IPS-15b (cell line): ENCODE measurements around the gene NDST1.

Experiments
- H3K27me3 ChIP-seq: one replicate; pipeline ENCODE4 v1.6.1; 2013; ENCODE audit warnings: low read length; ENCODE audit not compliant: control insufficient read depth, insufficient read depth
- H3K36me3 ChIP-seq: one replicate; pipeline ENCODE4 v1.6.1; 2013; ENCODE audit warnings: low read length; ENCODE audit not compliant: control insufficient read depth, insufficient read depth
- H3K4me1 ChIP-seq: one replicate; pipeline ENCODE4 v1.6.1; 2013; ENCODE audit warnings: mild to moderate bottlenecking, low read length; ENCODE audit not compliant: control insufficient read depth, insufficient read depth
- H3K4me3 ChIP-seq: one replicate; pipeline ENCODE4 v1.5.1; 2013; ENCODE audit warnings: low read depth, low read length
- H3K9ac ChIP-seq: one replicate; pipeline ENCODE4 v1.6.1; 2013; ENCODE audit warnings: low read depth, mild to moderate bottlenecking, low read length
- H3K9me3 ChIP-seq: one replicate; pipeline ENCODE4 v1.6.1; 2013; ENCODE audit warnings: mild to moderate bottlenecking, low read length; ENCODE audit not compliant: control insufficient read depth, insufficient read depth

The NDST1 gene

DNA sequence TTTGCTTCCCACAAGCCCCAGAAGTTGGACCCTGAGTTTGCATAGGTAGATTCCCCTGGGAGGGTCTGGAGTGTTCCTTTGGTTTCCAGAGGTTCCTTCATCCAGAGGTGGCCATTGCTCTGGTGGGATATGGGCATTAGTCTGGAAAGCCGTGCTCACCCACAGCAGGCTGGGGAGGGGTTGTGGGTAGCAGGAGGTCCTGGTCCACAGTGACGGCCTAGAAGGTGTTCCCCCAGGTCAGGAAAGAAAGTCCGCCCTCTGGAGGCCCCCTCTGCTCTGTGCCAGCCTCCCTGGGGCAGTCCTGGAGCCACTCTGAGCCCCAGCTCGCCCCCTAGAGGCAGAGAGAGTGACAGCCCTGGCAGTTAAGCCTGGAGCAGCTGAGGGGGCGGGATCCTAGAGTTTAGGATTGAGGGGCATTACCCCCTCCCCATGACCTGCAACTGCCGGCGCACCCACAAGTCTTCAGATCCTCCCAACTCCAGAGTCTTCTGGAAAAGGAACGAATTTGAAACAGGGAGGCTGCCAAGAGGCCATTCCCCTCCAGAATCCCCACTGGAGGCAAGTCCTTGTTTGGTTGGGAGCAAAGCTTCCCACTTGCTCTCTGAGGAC, 36.8 kb downstream of the NDST1 start:
- Histone ChIP-seq H3K9ac (no peak overlapping the region), H3K36me3 (peaks cover 70% of the 10 kb centered on the region), H3K27me3 (no peaks in the 10 kb centered on the region), H3K4me3 (no peak overlapping the region), H3K4me1 (no peaks in the 10 kb centered on the region), H3K9me3 (no peaks in the 10 kb centered on the region)

DNA sequence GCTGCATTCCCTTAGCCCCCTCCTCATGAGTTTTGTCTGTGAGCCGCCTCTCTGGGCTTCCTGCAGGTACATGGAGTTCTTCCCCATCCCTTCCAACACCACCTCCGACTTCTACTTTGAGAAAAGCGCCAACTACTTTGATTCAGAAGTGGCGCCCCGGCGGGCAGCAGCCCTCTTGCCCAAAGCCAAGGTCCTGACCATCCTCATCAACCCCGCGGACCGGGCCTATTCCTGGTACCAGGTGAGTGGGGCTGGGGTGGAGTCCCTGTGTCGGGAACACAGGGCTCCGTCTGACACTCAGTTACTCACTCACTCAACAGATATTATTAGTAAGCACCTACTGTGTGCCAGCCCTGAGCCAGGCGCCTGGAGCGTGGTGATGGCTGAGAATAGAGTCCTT, 37.3 kb downstream of the NDST1 start:
- no peaks in the 10 kb centered on the region for H3K27me3 ChIP-seq
- H3K9me3 ChIP-seq: no peaks in the 10 kb centered on the region
- no peak overlapping the region for H3K9ac ChIP-seq
- H3K4me3 ChIP-seq: no peak overlapping the region
- peaks cover 69% of the 10 kb centered on the region for H3K36me3 ChIP-seq
- no peaks in the 10 kb centered on the region for H3K4me1 ChIP-seq

DNA sequence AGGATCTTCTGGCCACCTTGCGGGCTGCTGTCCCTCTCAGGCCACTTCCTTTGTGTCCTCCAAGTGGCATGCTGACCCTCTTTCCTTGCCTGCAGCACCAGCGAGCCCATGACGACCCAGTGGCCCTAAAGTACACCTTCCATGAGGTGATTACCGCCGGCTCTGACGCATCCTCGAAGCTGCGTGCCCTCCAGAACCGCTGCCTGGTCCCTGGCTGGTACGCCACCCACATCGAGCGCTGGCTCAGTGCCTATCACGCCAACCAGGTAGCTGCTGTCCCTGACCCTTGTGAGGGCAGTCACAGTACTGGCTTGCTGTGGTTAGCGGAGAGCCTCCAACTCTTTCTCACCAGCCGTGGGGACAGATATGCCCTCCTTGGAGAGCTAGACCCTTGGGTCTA, 40.2 kb downstream of the NDST1 start:
- no peak overlapping the region for H3K9ac ChIP-seq
- H3K9me3 ChIP-seq: no peaks in the 10 kb centered on the region
- peaks cover 69% of the 10 kb centered on the region for H3K36me3 ChIP-seq
- H3K27me3 ChIP-seq: no peaks in the 10 kb centered on the region
- H3K4me3 ChIP-seq: no peak overlapping the region
- H3K4me1 ChIP-seq: no peaks in the 10 kb centered on the region

DNA sequence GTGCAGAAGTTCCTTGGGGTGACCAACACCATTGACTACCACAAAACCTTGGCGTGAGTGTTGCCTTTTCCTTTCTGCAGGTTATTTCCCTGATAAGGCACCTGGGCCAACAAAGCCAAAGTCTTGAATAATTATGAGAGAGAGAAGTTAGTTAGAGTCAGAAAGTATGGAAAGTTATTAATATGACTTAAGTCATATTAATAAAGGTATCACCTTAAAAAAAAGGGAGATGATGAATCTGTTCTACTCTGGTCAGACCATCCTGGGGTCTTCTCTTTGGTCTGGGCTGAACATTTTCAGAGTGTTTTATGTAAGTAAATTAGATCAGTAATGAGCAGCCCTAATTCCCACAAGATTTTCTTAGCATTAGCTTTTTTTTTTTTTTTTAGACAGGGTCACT, 41.8 kb downstream of the NDST1 start:
- H3K9me3 ChIP-seq: no peaks in the 10 kb centered on the region
- no peaks in the 10 kb centered on the region for H3K4me1 ChIP-seq
- no peaks in the 10 kb centered on the region for H3K27me3 ChIP-seq
- no peak overlapping the region for H3K4me3 ChIP-seq
- H3K9ac ChIP-seq: no peak overlapping the region
- peaks cover 81% of the 10 kb centered on the region for H3K36me3 ChIP-seq

DNA sequence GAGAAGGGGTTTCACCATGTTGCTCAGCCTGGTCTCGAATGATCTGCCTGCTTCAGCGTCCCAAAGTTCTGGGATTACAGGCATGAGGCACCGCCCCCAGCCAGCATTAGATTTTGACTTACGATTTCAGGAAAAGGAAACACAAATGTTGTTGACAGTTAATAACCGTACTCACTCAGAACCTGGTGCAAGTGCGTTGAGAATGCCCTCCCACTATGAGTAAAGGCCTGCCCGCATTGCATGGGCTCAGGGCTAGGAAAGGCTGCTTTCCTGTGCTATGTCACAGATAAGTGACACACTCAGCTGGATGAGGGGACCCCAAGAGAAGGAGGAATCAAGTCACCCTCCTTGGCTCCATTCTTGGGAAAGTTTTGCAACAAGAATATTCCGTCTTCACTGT, 42.4 kb downstream of the NDST1 start:
- no peaks in the 10 kb centered on the region for H3K4me1 ChIP-seq
- no peaks in the 10 kb centered on the region for H3K9me3 ChIP-seq
- H3K27me3 ChIP-seq: no peaks in the 10 kb centered on the region
- H3K9ac ChIP-seq: no peak overlapping the region
- H3K4me3 ChIP-seq: no peak overlapping the region
- peaks cover 82% of the 10 kb centered on the region for H3K36me3 ChIP-seq

DNA sequence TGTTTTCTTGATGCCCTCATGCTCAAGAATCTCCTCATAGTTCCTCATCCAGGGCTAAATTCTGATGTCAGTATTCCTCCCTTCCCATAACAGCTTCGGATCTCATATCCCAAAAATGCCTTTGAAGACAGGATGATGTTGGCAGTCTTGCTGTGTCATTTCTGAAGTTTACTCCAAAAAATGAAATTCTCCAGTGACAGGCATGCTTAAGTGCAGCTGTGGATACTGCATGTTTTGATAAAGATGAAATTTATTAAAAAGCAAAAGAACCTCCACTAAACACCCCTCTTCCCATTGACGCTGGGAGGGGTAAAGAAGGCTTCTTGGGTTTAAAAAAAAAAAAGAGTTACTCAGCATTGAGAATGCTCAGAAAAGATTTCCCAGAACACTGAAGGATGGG, 43.1 kb downstream of the NDST1 start:
- H3K9ac ChIP-seq: no peak overlapping the region
- H3K36me3 ChIP-seq: peaks cover 84% of the 10 kb centered on the region
- H3K9me3 ChIP-seq: no peaks in the 10 kb centered on the region
- H3K4me1 ChIP-seq: no peaks in the 10 kb centered on the region
- no peak overlapping the region for H3K4me3 ChIP-seq
- H3K27me3 ChIP-seq: no peaks in the 10 kb centered on the region

DNA sequence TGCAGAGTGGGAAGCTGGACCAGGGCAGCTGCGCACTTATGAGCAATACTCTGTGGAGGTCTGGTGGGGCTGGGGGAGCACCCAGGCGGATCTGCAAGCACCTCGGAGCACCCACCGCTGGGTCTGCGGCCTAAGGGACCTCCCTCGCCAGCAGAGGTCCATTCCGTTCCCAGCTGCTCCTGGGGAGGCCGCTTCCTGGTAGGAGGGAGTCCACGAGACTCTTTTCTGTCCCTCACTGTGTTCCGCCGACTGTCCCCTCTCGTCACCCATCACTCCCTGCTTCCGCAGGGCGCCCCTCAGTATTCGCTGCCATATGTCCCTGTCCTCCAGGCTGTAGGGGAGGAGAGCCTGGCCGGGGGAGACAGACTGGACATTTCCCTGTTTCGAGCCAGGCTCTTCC, 45.5 kb downstream of the NDST1 start:
- Histone ChIP-seq H3K4me3 (no peak overlapping the region), H3K36me3 (peaks cover 72% of the 10 kb centered on the region)

DNA sequence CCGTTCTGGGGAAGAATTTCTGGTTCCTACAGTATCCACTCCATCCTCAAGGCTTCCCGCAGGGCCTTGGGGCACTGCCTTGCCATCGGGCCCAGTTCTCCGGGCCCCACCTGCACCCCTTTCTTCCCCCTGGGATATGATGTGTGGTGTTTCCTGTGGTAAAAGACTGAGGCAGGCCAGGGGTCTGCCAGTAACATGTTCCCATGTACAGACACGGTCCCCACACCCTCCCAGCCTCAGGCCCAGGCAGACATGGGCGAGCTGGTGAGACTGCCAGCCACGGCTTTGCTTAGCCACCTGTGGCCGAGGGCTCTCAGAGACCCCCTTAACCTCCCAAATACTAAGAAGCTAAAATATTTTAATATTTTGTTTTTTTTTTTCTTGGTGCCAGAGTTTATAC, 46.0 kb downstream of the NDST1 start:
- no peak overlapping the region for H3K9ac ChIP-seq
- H3K4me1 ChIP-seq: no peaks in the 10 kb centered on the region
- no peaks in the 10 kb centered on the region for H3K9me3 ChIP-seq
- H3K4me3 ChIP-seq: no peak overlapping the region
- H3K36me3 ChIP-seq: peaks cover 72% of the 10 kb centered on the region
- no peaks in the 10 kb centered on the region for H3K27me3 ChIP-seq

More for the DNA sequence above, 45.5 kb downstream of the NDST1 start:
- H3K27me3 ChIP-seq: no peaks in the 10 kb centered on the region
- no peaks in the 10 kb centered on the region for H3K9me3 ChIP-seq
- no peak overlapping the region for H3K9ac ChIP-seq
- H3K4me1 ChIP-seq: no peaks in the 10 kb centered on the region

DNA sequence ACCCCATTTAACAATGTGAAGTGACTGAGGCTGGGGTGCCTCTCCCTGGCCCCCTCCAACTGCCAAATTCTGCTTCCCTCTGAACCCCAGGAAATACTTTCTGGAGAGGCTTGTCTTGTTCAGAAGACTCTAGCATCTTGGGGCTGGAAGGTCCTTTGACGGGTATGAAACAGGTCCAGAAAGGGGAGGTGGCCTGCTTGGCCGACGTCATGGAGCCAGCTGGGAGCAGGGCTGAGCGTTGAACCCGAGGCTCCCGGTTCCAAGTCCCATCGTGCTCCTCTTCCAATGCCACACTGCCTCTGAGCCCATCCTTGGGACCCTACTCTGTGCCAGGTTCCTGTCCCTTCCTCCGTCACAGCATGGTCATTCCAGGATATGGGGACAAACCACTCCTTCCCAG, 46.9 kb downstream of the NDST1 start:
- Histone ChIP-seq H3K27me3 (no peaks in the 10 kb centered on the region), H3K4me3 (no peak overlapping the region), H3K9ac (no peak overlapping the region), H3K9me3 (no peaks in the 10 kb centered on the region), H3K4me1 (no peaks in the 10 kb centered on the region), H3K36me3 (peaks cover 63% of the 10 kb centered on the region)

DNA sequence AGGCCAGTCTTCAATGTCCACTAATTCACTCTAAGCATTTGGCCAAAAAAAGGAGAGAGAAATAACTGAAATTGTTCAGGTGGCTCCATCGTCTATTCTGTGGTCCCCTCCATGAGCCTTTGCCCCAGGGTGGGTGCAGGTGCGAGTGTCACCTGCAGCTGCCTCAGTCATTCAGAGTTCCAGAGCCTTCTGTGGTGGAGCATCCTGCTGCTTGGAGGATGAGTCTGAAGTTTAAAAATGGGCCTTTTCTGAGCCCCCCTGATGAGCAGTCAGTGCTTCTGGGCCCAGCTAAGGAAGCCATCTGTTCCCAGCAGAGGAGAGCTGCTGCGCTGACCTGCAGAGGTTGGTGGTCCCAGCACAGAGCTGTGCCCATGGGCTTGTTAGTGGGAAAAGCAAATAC, 48.2 kb downstream of the NDST1 start:
- H3K9me3 ChIP-seq: no peaks in the 10 kb centered on the region
- H3K9ac ChIP-seq: no peak overlapping the region
- peaks cover 6% of the 10 kb centered on the region for H3K4me1 ChIP-seq
- no peaks in the 10 kb centered on the region for H3K27me3 ChIP-seq
- H3K36me3 ChIP-seq: peaks cover 52% of the 10 kb centered on the region
- H3K4me3 ChIP-seq: no peak overlapping the region

DNA sequence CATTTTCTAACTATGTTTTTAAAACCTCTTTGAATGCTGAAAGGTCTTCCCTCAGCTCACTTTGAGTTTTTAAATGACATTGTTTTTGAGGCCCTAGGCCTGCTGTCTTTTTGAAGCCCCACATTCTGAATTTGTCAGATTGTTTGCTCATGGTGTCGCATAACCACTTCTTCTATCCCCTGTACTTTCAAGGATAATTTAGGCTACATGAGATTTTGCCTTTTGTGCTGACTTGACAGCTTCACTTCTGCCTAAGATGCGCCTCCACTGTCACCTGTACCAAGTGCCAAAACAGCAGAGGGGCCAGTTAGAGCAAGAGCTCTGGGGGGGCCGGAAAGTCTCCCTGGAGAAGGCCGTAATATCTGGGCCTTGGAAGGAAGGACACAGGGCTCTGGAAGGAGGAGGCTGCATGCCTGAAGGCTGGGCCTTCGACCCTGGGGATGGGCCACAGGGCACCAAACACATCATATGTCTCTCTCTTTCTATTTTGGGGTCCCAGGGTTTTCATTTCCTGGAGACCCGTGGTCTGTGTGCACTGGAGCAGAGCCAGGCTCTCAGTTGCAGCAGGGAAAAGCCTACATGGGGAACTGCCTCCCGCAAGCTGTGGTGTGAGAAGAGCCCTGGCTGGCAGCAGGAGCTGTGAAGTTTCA, 49.1 kb downstream of the NDST1 start:
- no peak overlapping the region for H3K4me3 ChIP-seq
- H3K9me3 ChIP-seq: no peaks in the 10 kb centered on the region
- peaks cover 43% of the 10 kb centered on the region for H3K36me3 ChIP-seq
- H3K27me3 ChIP-seq: no peaks in the 10 kb centered on the region
- no peak overlapping the region for H3K9ac ChIP-seq
- peaks cover 6% of the 10 kb centered on the region for H3K4me1 ChIP-seq

DNA sequence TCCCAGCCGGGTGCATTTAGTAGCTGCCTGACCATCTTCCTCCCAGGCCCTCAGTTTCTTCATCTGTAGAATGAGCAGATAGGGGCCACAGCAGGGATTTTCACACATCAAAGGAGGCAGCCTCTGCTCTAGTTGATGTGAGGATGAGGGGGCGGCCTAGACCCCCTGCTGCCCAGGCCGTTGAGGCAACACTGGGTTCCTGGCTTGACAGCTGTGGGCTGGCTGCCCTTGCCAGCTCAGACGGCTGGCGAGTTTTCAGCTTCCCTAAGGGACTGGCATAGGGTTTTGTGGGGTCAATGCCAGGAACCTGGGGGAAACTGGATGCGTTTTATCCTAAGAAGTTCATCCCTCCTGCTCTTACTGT, 49.6 kb downstream of the NDST1 start:
- H3K4me1 ChIP-seq: peaks cover 6% of the 10 kb centered on the region
- no peak overlapping the region for H3K4me3 ChIP-seq
- H3K9ac ChIP-seq: no peak overlapping the region
- no peaks in the 10 kb centered on the region for H3K9me3 ChIP-seq
- peaks cover 40% of the 10 kb centered on the region for H3K36me3 ChIP-seq
- no peaks in the 10 kb centered on the region for H3K27me3 ChIP-seq
